Psoas muscle (tissue), 8 donors: ENCODE data around the gene DYTN. TPM values are rescaled to one million over a fixed set of nuclear protein-coding genes. Genes with fewer than 3 reads are reported as not detected.
"Not testable (repeated sequence)": the region's sequence is repeated elsewhere in the genome, so short reads cannot be mapped to it uniquely, and the experiment has no call there.

Source experiments
- ATAC-seq, 4 donors: fragments of 200-7000 bp; cut with Tn5 transposase; one replicate each; pipeline ENCODE4 v1.9.1; 2020; ENCODE audit warnings: moderate library complexity in 3 of 4, mild to moderate bottlenecking in 2 of 4
- DNase-seq, 2 donors: peaks; one replicate each; pipeline ENCODE4 v3.0.0-alpha.2; 2020
- H3K27ac ChIP-seq: fragments of 200-600 bp; one replicate; pipeline ENCODE4 v1.8.0; 2022
- H3K27me3 ChIP-seq, 3 donors: fragments of 200-600 bp in 1 of 3; one replicate each; pipeline versions ENCODE4 v1.6.1 to v1.8.0; 2013 to 2022; ENCODE audit warnings: low read length in 2 of 3, mild to moderate bottlenecking in 2 of 3, moderate library complexity in 1 of 3; ENCODE audit not compliant: insufficient read depth in 3 of 3
- H3K36me3 ChIP-seq, 2 donors: fragments of 200-600 bp in 1 of 2; one replicate each; pipeline versions ENCODE4 v1.6.1 to v1.8.0; 2013 to 2022; ENCODE audit warnings: low read depth in 1 of 2, mild to moderate bottlenecking in 1 of 2, moderate library complexity in 1 of 2; ENCODE audit not compliant: insufficient read depth in 1 of 2
- H3K4me1 ChIP-seq: fragments of 200-600 bp; one replicate; pipeline ENCODE4 v1.8.0; 2022
- H3K4me3 ChIP-seq: fragments of 200-600 bp; one replicate; pipeline ENCODE4 v1.8.0; 2022; ENCODE audit warnings: mild to moderate bottlenecking
- H3K9me3 ChIP-seq: fragments of 200-600 bp; one replicate; pipeline ENCODE4 v1.8.0; 2022
- CTCF ChIP-seq: fragments of 200-600 bp; IDR thresholded peaks from one replicate; pipeline ENCODE4 v1.8.0; 2022; ENCODE audit warnings: antibody characterized with exemption
- WGBS, 3 donors: extraction: QIAGEN DNeasy Blood & Tissue Kit; methylation state at CpG; one replicate each; pipeline versions ENCODE4 v1.1.6 to v1.1.7; 2013; 5-methylcytosine and 5-hydroxymethylcytosine counted together
- intact Hi-C, 2 donors: fragments of 100-400 bp; cut with DNase I; formaldehyde crosslinking; loops; one replicate each; pipeline versions ENCODE4 v1.11.0 to v1.14.2; 2022
- polyA plus RNA-seq, 3 donors: library from polyadenylated mRNA; stranded (reverse); fragments of 200-250 nt; gene quantifications; one replicate each; pipeline ENCODE4 v1.2.3, GENCODE V29; 2013
- total RNA-seq, 4 donors: library from RNA; stranded (reverse); fragmentation: NEBNext Ultra II Directional in 2 of 4; extraction: Animal tissue kit (Norgen Biotek cat#: 25700) in 2 of 4; gene quantifications; one replicate each; pipeline versions ENCODE4 v1.2.1 to v1.2.4, GENCODE V29; 2021 to 2023
- donor health status: healthy with polysubstance abuse.
- donor health status: DM: no; HTN: no; CAD: no; lungs with moderate emphysema.
- donor health status: Bipolar disorder and iron deficiency.
- donor health status: healthy.
- donor health status: DM: yes; HTN: yes; CAD: no.
- donor health status: DM: no; HTN: no; CAD: no.
- donor health status: DM: no; HTN: no; CAD: no.
- donor health status: DM: yes; HTN: yes; CAD: no.

Gene DYTN
- total and polyA plus RNA-seq, 7 donors = not detected

- no peak for TF ChIP-seq CTCF
- Histone ChIP-seq H3K27ac (no peak overlapping the region), H3K9me3 (no peaks in the 10 kb centered on the region), H3K4me3 (no peak overlapping the region), H3K27me3 (peaks cover 0 to 3% (median 0%) of the 10 kb centered on the region in 3 donors), H3K4me1 (no peaks in the 10 kb centered on the region), H3K36me3 (no peaks in the 10 kb centered on the region)
- 87 to 93% (median 88%) methylated on average over 1 of the region's 1 CpG for WGBS, 3 donors
- intact Hi-C loops = no loop called here
- DNase-seq (no peak), ATAC-seq (no peak)
Observed at GRCh38 chr2:206723288-206723687, 5.1 kb upstream of the DYTN start.

- Histone ChIP-seq H3K27me3 (peaks cover 0 to 3% (median 0%) of the 10 kb centered on the region in 3 donors), H3K36me3 (no peaks in the 10 kb centered on the region), H3K9me3 (no peaks in the 10 kb centered on the region), H3K4me3 (no peak overlapping the region), H3K4me1 (no peaks in the 10 kb centered on the region), H3K27ac (no peak overlapping the region)
- DNase-seq (no peak), ATAC-seq (no peak)
- 87 to 90% (median 89%) methylated on average over 4 of the region's 4 CpGs for WGBS, 3 donors
- no peak for TF ChIP-seq CTCF
- intact Hi-C loops = no loop called here
Observed at GRCh38 chr2:206721256-206721920, 3.2 kb upstream of the DYTN start.

- 63 to 75% (median 75%) methylated on average over 3 of the region's 3 CpGs for WGBS, 3 donors
- Histone ChIP-seq H3K36me3 (no peaks in the 10 kb centered on the region), H3K4me3 (no peak overlapping the region), H3K9me3 (no peaks in the 10 kb centered on the region), H3K27ac (no peak overlapping the region), H3K27me3 (no peaks in the 10 kb centered on the region), H3K4me1 (no peaks in the 10 kb centered on the region)
- ATAC-seq = no peak
- no peak for TF ChIP-seq CTCF
- DNase-seq = no peak
- intact Hi-C loops = no loop called here
Observed at GRCh38 chr2:206716623-206717022, 1.6 kb downstream of the DYTN start.

DNA sequence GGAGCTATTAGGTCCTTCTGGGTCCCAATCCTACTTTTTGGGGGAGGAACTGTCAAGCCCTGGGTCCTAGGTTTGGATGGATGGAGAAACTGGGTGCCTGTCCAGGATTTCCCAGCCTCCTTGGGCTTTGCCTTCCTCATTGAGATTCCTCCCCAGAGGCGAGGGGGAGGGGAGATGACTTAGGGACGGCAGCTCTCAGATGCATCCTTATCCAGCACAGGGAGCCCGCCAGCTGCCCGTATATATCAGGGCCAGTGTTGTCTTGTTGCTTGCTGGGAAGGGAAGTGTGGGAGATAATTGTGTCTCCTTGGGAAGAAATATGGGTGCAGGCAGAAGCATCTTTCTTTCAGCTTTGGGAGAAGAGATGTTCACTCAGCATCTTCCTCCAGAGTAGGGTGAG is 3.0 kb downstream of the DYTN start:
- H3K4me1 ChIP-seq, H3K9me3 ChIP-seq, ATAC-seq, DNase-seq, H3K4me3 ChIP-seq, H3K36me3 ChIP-seq, intact Hi-C loops, H3K27me3 ChIP-seq, H3K27ac ChIP-seq: not testable (repeated sequence)
- WGBS, 3 donors = 59 to 68% (median 63%) methylated on average over 4 of the region's 4 CpGs

DNA sequence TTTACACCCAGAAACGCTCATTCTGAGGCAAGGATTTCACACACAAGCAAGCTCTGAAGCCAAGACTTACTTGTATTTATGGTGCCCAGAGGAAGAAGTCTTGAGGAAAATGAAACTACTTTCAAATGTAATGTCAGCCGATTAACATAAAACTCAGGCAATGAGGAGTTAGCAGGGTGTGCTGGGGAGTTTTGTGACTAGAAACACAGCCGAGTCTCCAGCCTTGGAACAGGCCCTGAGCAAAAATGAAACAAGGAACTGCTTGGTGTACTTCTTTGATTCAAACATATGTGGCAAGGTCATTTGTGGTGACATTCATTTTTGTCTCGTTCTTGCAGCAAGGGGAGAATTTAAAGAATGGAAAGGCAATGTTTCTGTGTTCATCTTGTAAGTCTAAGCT is 4.5 kb downstream of the DYTN start:
- no peak for ATAC-seq
- whole genome bisulfite sequencing, 3 donors = 54 to 59% (median 54%) methylated on average over 4 of the region's 4 CpGs
- TF ChIP-seq CTCF = no peak

More for the DNA sequence above, 4.5 kb downstream of the DYTN start:
- no peaks in the 10 kb centered on the region for H3K9me3 ChIP-seq
- no peak for DNase-seq
- H3K4me1 ChIP-seq = no peaks in the 10 kb centered on the region
- H3K27ac ChIP-seq = no peak overlapping the region
- intact Hi-C loops = no loop called here
- no peak overlapping the region for H3K4me3 ChIP-seq
- no peaks in the 10 kb centered on the region for H3K36me3 ChIP-seq
- H3K27me3 ChIP-seq = peaks cover 0 to 2% (median 0%) of the 10 kb centered on the region in 3 donors
